ENCODE data around the gene MEOX1. TPM values are rescaled to one million over a fixed set of nuclear protein-coding genes. Genes with fewer than 3 reads are reported as not detected.
"Not testable (repeated sequence)": the region's sequence is repeated elsewhere in the genome, so short reads cannot be mapped to it uniquely, and the experiment has no call there.

The MEOX1 gene
- total RNA-seq (2014; rRNA removed; shearing (Covaris generic)) = not detected in 2 replicates

DNA sequence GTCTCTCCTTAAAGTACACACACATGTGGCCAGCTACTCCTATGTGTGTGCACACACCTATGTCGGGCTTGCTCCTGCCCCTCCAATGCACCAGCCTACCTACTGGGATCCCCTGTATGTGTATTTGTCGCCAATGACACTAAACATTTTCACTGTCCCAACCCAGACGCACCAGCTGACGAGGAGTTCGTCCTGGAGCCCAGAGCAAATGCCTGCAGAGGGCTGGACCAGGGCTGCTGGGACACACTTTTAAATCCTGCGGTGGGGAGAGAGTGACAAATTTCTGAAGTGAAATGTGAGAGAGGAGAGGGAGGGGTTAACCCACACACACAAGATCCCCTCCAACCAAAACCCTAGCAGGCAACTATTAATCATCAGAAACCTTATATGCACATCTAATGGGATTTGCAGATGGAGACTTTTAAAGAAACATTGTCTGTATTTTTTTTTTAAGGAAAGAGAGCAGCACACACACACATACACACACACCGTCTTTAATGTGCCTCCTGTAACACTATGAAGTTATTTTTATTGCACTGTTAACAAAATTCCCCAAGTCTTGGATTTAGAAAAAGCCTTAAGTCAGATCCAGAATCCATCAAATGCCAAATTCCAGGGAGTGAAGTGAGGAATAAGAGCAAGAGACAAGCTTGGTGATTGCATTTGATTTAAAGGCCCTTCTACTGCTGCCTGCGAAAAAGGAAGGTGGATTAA lies at the start of gene MEOX1:
Gene MEOX1, minus strand, starts transcription at position 224 of the 714 bp plus-strand sequence. CDS start 388 bp downstream, outside the sequence.
- DNase-seq (ENCODE audit: low read depth) = peak; percentile 80

- DNase-seq (ENCODE audit: low read depth) = no peak
Observed at GRCh38 chr17:43710101-43710500, 48.4 kb upstream of the MEOX1 start.

- no peak for DNase-seq (ENCODE audit: low read depth)
Observed at GRCh38 chr17:43709210-43709609, 47.5 kb upstream of the MEOX1 start.

- DNase-seq (ENCODE audit: low read depth) = no peak
Observed at GRCh38 chr17:43707184-43707583, 45.5 kb upstream of the MEOX1 start.

GRCh38 chr17:43706235-43706634 lies 44.5 kb upstream of the MEOX1 start:
- no peak for DNase-seq (ENCODE audit: low read depth)

- no peak for DNase-seq (ENCODE audit: low read depth)
Observed at GRCh38 chr17:43703630-43704029, 41.9 kb upstream of the MEOX1 start.

DNA sequence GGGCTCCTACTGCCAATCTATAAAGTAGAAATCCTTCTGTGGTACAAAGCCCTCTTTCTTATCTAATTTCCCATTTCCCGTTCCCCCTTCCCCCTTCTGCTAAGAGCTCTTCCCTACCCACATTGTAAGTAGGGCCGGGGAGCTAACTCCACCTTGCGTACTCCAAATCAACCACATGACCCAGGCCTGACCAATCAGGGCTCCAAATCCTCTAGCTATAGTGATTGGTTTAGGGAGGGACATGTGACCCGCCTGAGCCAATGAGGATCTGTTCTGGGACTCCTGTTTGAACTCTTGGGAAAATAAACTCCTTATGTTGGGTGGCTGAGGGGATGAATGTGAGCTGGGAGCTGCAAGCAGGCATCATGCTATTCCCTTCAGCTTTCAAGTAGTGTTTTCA lies 40.9 kb upstream of the MEOX1 start:
- peak; percentile 31 for DNase-seq (ENCODE audit: low read depth)

DNA sequence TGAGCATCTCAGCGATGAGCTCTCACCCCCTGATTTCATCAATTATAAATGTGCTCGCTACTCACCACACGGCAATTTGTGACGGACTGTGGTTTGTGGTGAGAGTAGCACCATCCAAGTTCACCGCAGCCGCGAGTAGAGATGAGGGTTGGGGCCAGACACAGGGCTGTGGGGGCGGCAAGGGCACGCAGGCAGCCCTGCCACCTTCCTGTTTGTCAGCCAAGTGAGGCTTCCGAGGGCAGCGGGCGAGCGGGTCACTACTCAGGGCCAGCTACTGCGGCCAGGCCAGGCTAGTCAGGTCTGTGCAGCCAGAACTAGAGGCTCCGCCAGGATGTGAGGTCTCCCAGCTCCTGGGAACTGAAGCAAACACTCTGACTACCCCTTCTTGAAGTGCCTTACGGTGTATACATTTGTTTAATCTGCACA lies 39.6 kb upstream of the MEOX1 start:
- DNase-seq (ENCODE audit: low read depth) = peak; percentile 97

DNA sequence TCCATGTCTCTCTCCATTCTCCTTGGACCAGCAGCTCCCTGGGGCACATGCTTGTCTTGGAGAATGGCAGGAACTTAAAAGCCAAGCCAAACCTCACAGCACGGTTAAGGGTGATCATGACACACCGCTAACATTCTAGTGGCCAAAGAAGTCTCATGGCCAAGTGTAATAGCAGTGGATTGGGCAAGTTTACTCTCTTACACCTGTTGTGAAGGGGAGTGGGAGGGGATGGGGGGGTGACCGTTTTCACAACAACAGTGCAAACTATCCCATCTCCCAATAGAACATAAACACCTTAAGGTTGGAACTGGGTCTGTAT lies 37.7 kb upstream of the MEOX1 start:
- DNase-seq (ENCODE audit: low read depth) = no peak

DNA sequence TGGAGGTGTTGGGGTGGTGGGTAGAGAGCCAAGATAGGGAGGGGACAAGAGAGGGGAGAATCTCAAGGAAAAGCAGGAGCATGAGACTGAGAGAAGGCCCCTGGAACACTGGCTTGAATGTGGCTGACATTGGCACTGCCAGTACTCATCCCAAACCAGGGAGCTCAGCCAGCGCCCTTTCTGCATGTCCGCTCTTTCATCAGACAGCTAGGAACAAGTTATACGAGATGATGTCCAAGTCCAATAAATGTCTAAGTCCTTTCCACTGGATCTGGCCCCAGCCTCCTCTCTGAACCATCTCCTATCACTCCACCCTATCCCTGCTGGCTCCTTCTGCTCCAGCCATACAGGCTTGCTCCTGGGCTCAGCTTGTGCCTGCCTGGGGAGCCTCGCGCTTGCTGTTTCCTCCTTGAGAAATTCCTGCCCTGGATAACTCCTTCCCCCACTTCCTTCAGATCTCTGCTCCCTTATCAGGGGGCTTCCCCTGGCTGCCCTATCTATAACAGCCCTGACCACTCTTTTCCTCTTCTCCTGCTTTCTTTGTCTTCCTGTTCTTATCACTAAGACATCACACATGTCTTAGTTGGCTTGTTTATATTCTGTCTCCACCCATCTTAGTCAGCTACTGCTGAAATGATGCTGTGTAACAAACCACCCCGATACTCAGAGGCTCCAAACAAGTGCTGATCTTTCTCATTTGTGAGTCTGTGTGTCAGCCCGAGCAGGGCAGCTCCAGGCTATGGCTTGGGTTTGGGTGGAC lies 37.1 kb upstream of the MEOX1 start:
- DNase-seq (ENCODE audit: low read depth) = no peak

DNA sequence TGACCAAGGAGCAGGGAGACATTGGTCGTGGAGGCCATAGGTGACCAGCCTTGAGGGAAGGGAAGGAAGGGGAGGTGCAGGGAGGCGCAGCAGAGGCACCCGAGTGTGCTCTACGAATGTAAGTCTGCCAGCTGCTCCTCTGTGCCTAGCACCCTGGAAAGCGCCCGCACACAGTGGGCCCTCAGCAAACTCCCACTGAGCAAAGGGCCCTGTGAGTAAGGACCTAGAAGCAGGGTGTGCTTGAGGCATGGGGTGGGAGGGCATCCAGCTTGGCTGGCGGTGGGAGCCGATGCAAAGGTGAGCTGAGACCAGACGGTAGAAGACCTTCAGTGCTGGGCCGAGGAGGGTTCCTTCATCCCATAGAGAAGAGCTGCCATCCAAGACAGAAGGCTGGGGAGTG lies 36.2 kb upstream of the MEOX1 start:
- DNase-seq (ENCODE audit: low read depth) = no peak

- no peak for DNase-seq (ENCODE audit: low read depth)
Observed at GRCh38 chr17:43696891-43697290, 35.2 kb upstream of the MEOX1 start.

DNA sequence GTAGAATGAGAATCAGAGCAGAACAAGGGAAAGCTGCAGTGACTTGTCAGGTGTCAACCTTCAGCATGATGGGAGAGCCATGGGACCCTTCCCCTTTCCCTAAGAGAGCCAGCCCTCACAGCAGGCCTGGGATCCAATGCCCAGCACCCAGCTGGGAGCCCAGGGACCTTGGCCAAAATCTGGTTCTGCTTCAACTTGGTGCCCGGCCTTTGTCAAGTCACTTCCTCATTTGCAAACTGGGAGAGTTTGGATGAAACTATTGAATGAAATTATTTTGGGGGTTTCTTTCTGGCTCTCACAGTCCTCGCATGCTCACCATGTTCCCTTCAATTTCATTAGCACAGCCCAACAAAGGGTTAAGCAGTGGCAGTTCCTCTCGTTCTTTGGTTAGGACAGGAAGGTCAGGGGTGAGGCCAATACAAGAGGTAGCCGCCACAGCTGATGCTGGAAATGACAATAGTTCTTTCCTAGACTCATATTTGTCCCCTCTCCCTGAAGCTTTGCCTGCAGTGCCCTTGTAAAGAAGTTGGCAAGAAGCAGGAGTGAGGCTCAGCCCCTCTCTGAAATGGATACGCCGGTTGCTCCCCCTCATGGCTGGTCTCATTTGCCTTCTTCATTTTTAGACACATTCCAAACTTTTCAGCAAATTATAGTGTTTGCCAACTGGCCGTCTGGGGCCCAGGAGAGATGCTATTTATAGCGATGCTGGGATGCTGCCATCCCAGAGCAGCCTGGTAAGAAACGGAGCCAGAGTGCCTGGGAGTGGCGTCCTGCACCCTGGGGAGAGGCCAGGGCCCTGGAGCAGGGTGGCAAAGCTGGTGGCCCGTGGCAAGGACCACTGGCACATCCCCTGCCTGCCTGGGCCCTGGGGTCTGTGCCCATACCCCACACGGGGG lies 34.5 kb upstream of the MEOX1 start:
- peak; percentile 46 for DNase-seq (ENCODE audit: low read depth)

GRCh38 chr17:43694081-43694870 lies 32.6 kb upstream of the MEOX1 start:
- DNase-seq (ENCODE audit: low read depth) = peak; percentile 80

DNA sequence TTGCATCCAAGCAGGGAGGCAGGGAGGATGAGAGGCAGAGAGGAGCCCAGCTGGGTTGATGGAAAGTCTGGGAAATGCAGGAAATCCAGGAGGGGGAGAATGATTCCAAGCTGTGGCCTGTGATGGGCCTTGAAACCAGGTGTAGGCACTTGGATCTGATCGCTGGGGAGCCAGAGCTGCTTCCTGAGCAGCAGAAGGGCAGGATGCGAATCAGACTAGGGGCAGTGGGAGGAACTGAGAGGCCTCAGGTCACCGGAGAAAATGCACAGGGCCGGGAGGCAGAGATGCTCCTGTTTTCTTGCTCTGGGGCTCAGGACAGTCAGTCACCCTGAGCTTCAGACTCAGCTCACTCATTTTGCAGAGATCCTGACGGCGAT lies 29.6 kb upstream of the MEOX1 start:
- DNase-seq (ENCODE audit: low read depth) = no peak

GRCh38 chr17:43690624-43691316 lies 29.0 kb upstream of the MEOX1 start:
- DNase-seq (ENCODE audit: low read depth) = no peak

DNA sequence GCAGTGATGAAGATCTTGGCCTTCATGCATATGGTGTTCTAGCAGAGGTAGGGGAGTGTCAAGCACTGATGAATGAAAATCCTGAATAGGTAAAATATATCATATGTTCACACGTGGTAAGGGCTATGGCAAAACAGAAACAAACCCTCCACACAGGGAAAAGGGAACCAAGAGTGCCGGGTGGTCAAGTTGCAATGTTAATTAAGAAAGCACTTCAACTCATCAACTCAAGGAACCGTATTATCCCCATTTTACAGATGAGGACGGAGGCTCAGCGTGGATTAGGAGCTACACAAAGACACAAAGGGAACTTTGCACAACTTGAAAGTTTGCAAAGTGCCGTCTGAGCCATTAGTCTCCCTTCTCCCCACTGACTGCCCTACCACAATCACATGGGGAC lies 28.1 kb upstream of the MEOX1 start:
- no peak for DNase-seq (ENCODE audit: low read depth)

DNA sequence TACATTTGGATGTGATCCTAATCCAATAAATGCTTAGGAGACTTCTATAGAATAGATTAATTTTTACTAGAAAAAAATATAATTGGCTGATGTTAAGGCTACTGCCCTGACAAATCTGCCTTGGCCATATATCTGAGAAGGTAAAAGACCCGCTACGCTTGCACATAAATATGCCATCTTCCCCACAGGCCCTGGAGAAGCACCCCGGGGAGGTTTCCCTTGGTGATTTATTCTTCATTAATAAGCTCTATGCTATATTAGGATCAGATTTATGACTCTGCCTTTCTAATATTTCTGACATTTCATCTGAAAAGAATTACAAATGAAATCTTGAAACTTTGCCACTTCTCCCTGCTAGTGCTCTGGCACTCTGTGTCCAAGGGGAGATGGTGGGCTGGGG lies 27.4 kb upstream of the MEOX1 start:
- no peak for DNase-seq (ENCODE audit: low read depth)

- DNase-seq (ENCODE audit: low read depth) = not testable (repeated sequence)
Observed at GRCh38 chr17:43686957-43687356, 25.2 kb upstream of the MEOX1 start.

- no peak for DNase-seq (ENCODE audit: low read depth)
Observed at GRCh38 chr17:43683928-43684653, 22.4 kb upstream of the MEOX1 start.
